Neuronal stem cell (in vitro differentiated cells): ENCODE results near the gene HMOX2.

Source experiments
- DNase-seq: peaks from one replicate; pipeline ENCODE4 v3.0.0-alpha.2; 2013; ENCODE audit warnings: low spot score
- H2AFZ ChIP-seq: one replicate; pipeline ENCODE4 v1.6.1; 2013; ENCODE audit warnings: mild to moderate bottlenecking, low read length, inconsistent platforms
- H2AK5ac ChIP-seq: 2 replicates; pipeline ENCODE4 v1.6.1; 2013; ENCODE audit warnings: low read depth, mild to moderate bottlenecking, inconsistent platforms, low read length, moderate library complexity, mixed read lengths
- H2BK120ac ChIP-seq: 2 replicates; pipeline ENCODE4 v1.6.1; 2013; ENCODE audit warnings: low read depth, mild to moderate bottlenecking, inconsistent platforms, low read length, moderate library complexity, mixed read lengths
- H2BK12ac ChIP-seq: one replicate; pipeline ENCODE4 v1.6.1; 2013; ENCODE audit warnings: low read length, inconsistent platforms
- H2BK15ac ChIP-seq: 2 replicates; pipeline ENCODE4 v1.6.1; 2013; ENCODE audit warnings: mild to moderate bottlenecking, low read length, inconsistent platforms, mixed read lengths
- H2BK5ac ChIP-seq: one replicate; pipeline ENCODE4 v1.6.1; 2013; ENCODE audit warnings: inconsistent platforms, mild to moderate bottlenecking, low read length, moderate library complexity
- H3K14ac ChIP-seq: one replicate; pipeline ENCODE4 v1.6.1; 2013; ENCODE audit warnings: low read length, inconsistent platforms
- H3K18ac ChIP-seq: 2 replicates; pipeline ENCODE4 v1.6.1; 2013; ENCODE audit warnings: low read length, inconsistent platforms
- H3K23ac ChIP-seq: 2 replicates; pipeline ENCODE4 v1.6.1; 2013; ENCODE audit warnings: low read depth, mild to moderate bottlenecking, mixed read lengths, low read length, inconsistent platforms; ENCODE audit not compliant: poor library complexity
- H3K27ac ChIP-seq: replicated peaks from 3 replicates; pipeline ENCODE4 v1.5.1; 2013; ENCODE audit warnings: low read length, inconsistent platforms
- H3K27me3 ChIP-seq, 3 experiments: 2 replicates each; pipeline ENCODE4 v1.6.1; 2013; ENCODE audit warnings: low read length in 3 of 3, mild to moderate bottlenecking in 2 of 3, inconsistent platforms in 1 of 3, low read depth in 1 of 3, mixed read lengths in 1 of 3, moderate library complexity in 1 of 3; ENCODE audit not compliant: control insufficient read depth in 3 of 3, insufficient read depth in 3 of 3
- H3K36me3 ChIP-seq, 2 donors: replicated peaks in 1 of 2; 2 replicates each; pipeline ENCODE4 v1.6.1; 2013; ENCODE audit warnings: low read length in 2 of 2; ENCODE audit not compliant: control insufficient read depth in 2 of 2, insufficient read depth in 2 of 2
- H3K4ac ChIP-seq: 2 replicates; pipeline ENCODE4 v1.6.1; 2013; ENCODE audit warnings: inconsistent platforms, mild to moderate bottlenecking, low read length, moderate library complexity
- H3K4me1 ChIP-seq, 2 donors: 1 replicate in 1 of 2; 2 replicates in 1 of 2; pipeline ENCODE4 v1.6.1; 2013; ENCODE audit warnings: low read length in 2 of 2, low read depth in 1 of 2; ENCODE audit not compliant: control insufficient read depth in 2 of 2, insufficient read depth in 1 of 2
- H3K4me2 ChIP-seq: one replicate; pipeline ENCODE4 v1.6.1; 2013; ENCODE audit warnings: mild to moderate bottlenecking, low read length, inconsistent platforms; ENCODE audit not compliant: insufficient read depth, poor library complexity, severe bottlenecking
- H3K4me3 ChIP-seq, 2 donors: 2 replicates each; pipeline ENCODE4 v1.5.1; 2013; ENCODE audit warnings: low read length in 2 of 2, mild to moderate bottlenecking in 2 of 2, inconsistent platforms in 1 of 2, moderate library complexity in 1 of 2
- H3K79me1 ChIP-seq: one replicate; pipeline ENCODE4 v1.6.1; 2013; ENCODE audit warnings: low read depth, mild to moderate bottlenecking, inconsistent platforms, low read length, moderate library complexity
- H3K9ac ChIP-seq: one replicate; pipeline ENCODE4 v1.6.1; 2013; ENCODE audit warnings: mild to moderate bottlenecking, low read depth, low read length, inconsistent platforms; ENCODE audit not compliant: poor library complexity
- H3K9me3 ChIP-seq, 2 donors: replicated peaks in 1 of 2; 2 replicates each; pipeline versions ENCODE3 to v1.6.1; 2013; ENCODE audit warnings: low read length in 2 of 2, mild to moderate bottlenecking in 2 of 2, inconsistent platforms in 1 of 2, low read depth in 1 of 2, mixed read lengths in 1 of 2, moderate library complexity in 1 of 2; ENCODE audit not compliant: control insufficient read depth in 2 of 2, insufficient read depth in 1 of 2
- H4K8ac ChIP-seq: one replicate; pipeline ENCODE4 v1.6.1; 2013; ENCODE audit warnings: low read depth, mild to moderate bottlenecking, inconsistent platforms, low read length, moderate library complexity
- H4K91ac ChIP-seq: one replicate; pipeline ENCODE4 v1.6.1; 2013; ENCODE audit warnings: low read length, low read depth, mild to moderate bottlenecking, inconsistent platforms; ENCODE audit not compliant: poor library complexity
- whole genome bisulfite sequencing, 2 donors: extraction: QIAGEN DNeasy Blood & Tissue Kit; methylation state at CpG; one replicate each; pipeline ENCODE4 v1.1.7; 2013; ENCODE audit warnings: missing lambda C conversion rate in 2 of 2, mixed read lengths in 1 of 2; ENCODE audit not compliant: insufficient read length in 2 of 2, insufficient replicate concordance in 1 of 2; ENCODE audit errors: extremely low coverage in 2 of 2; 5-methylcytosine and 5-hydroxymethylcytosine counted together

The HMOX2 gene

GRCh38 chr16:4550591-4550990, 74.4 kb downstream of the HMOX2 start:
- Histone ChIP-seq H2BK120ac (no peak overlapping the region), H2AK5ac (no peak overlapping the region), H4K8ac (no peak overlapping the region), H3K23ac (no peak overlapping the region), H3K36me3 (no peaks in the 10 kb centered on the region), H3K9ac (no peak overlapping the region), H2BK15ac (no peak overlapping the region), H3K4me3 (no peak overlapping the region), H3K27me3 (no peaks in the 10 kb centered on the region), H3K4me2 (no peak overlapping the region), H3K9me3 (no peaks in the 10 kb centered on the region), H2AFZ (no peak overlapping the region), H3K79me1 (no peaks in the 10 kb centered on the region), H2BK5ac (no peak overlapping the region), H3K27ac (no peak overlapping the region), H3K4ac (no peak overlapping the region), H2BK12ac (no peak overlapping the region), H3K4me1 (peaks cover 0 to 4% of the 10 kb centered on the region in 2 donors), H3K14ac (no peak overlapping the region), H3K18ac (no peak overlapping the region), H4K91ac (no peak overlapping the region)
- no peak for DNase-seq
- no CpG with 5 or more reads among the region's 4 CpGs for WGBS, 2 donors

GRCh38 chr16:4552541-4552940, 76.3 kb downstream of the HMOX2 start:
- Histone ChIP-seq H3K9ac (no peak overlapping the region), H3K4me2 (no peak overlapping the region), H2BK12ac (no peak overlapping the region), H3K4me3 (no peak overlapping the region), H3K14ac (no peak overlapping the region), H2BK120ac (no peak overlapping the region), H2AFZ (no peak overlapping the region), H2BK5ac (no peak overlapping the region), H2BK15ac (no peak overlapping the region), H2AK5ac (no peak overlapping the region), H3K9me3 (no peaks in the 10 kb centered on the region), H3K36me3 (no peaks in the 10 kb centered on the region), H3K79me1 (no peaks in the 10 kb centered on the region), H3K27me3 (no peaks in the 10 kb centered on the region), H3K18ac (no peak overlapping the region), H3K4ac (no peak overlapping the region), H3K4me1 (peaks cover 0 to 4% of the 10 kb centered on the region in 2 donors), H3K27ac (no peak overlapping the region), H4K91ac (no peak overlapping the region), H4K8ac (no peak overlapping the region), H3K23ac (no peak overlapping the region)
- DNase-seq, result no peak
- no CpG with 5 or more reads among the region's 3 CpGs for WGBS, 2 donors

- Histone ChIP-seq H3K27me3 (no peaks in the 10 kb centered on the region), H3K9me3 (no peaks in the 10 kb centered on the region), H2BK12ac (peak within 1 kb of the TSS; percentile 63), H3K27ac (no peak within 1 kb of the TSS), H2BK5ac (no peak within 1 kb of the TSS), H3K9ac (peak within 1 kb of the TSS; percentile 12), H2AK5ac (peak within 1 kb of the TSS; percentile 66), H3K4me2 (no peak within 1 kb of the TSS), H3K4ac (peak within 1 kb of the TSS; percentile 69), H3K4me1 (peaks cover 1 to 7% of the 10 kb centered on the region in 2 donors), H3K36me3 (no peaks in the 10 kb centered on the region), H2BK15ac (peak within 1 kb of the TSS; percentile 30), H3K18ac (peak within 1 kb of the TSS; percentile 65), H4K91ac (no peak within 1 kb of the TSS), H4K8ac (no peak within 1 kb of the TSS), H2BK120ac (no peak within 1 kb of the TSS), H3K23ac (peak within 1 kb of the TSS; percentile 17), H3K79me1 (no peaks in the 10 kb centered on the region), H2AFZ (no peak within 1 kb of the TSS), H3K4me3 (peak within 1 kb of the TSS in 1 of 2 donors; percentile 26), H3K14ac (no peak within 1 kb of the TSS)
- DNase-seq, result no peak
- WGBS, 2 donors, result no CpG with 5 or more reads among the region's 4 CpGs
These were observed 79.9 kb downstream of the HMOX2 start, which contains the start of gene C16orf96 for GRCh38 chr16:4556112-4556511. C16orf96 (plus strand) TSS chr16:4556340; CDS start chr16:4556490, 150 bp downstream.

GRCh38 chr16:4556580-4556979, 80.4 kb downstream of the HMOX2 start:
- Histone ChIP-seq H4K91ac (no peak overlapping the region), H3K9ac (peak overlapping the region; percentile 12), H2BK120ac (no peak overlapping the region), H4K8ac (no peak overlapping the region), H3K14ac (no peak overlapping the region), H2AFZ (no peak overlapping the region), H3K36me3 (no peaks in the 10 kb centered on the region), H3K4me2 (no peak overlapping the region), H2AK5ac (peak overlapping the region; percentile 66), H3K18ac (peak overlapping the region; percentile 65), H3K4me3 (peak overlapping the region in 1 of 2 donors; percentile 26), H3K9me3 (no peaks in the 10 kb centered on the region), H3K4me1 (peaks cover 5 to 11% of the 10 kb centered on the region in 2 donors), H3K79me1 (no peaks in the 10 kb centered on the region), H3K23ac (peak overlapping the region; percentile 17), H3K27ac (no peak overlapping the region), H3K27me3 (no peaks in the 10 kb centered on the region), H2BK15ac (peak overlapping the region; percentile 30), H2BK12ac (peak overlapping the region; percentile 63), H3K4ac (peak overlapping the region; percentile 69), H2BK5ac (no peak overlapping the region)
- WGBS, 2 donors, result no CpG with 5 or more reads among the region's 14 CpGs
- DNase-seq, result no peak
